HG03135 (cell line): ENCODE results near the gene FOXA3.
"Not testable (repeated sequence)": the region's sequence is repeated elsewhere in the genome, so short reads cannot be mapped to it uniquely, and the experiment has no call there.

ENCODE experiments used
- ATAC-seq: cut with Tn5 transposase; IDR thresholded peaks from one replicate; pipeline ENCODE4 v1.9.1; 2021; ENCODE audit warnings: mild to moderate bottlenecking, moderate library complexity; ENCODE audit not compliant: unreplicated experiment

Gene FOXA3

GRCh38 chr19:45887200-45887710, 23.1 kb downstream of the FOXA3 start:
- no peak for ATAC-seq

- ATAC-seq = no peak
Observed at GRCh38 chr19:45889210-45889885, 25.2 kb downstream of the FOXA3 start.

GRCh38 chr19:45890877-45891276, 26.8 kb downstream of the FOXA3 start:
- no peak for ATAC-seq

DNA sequence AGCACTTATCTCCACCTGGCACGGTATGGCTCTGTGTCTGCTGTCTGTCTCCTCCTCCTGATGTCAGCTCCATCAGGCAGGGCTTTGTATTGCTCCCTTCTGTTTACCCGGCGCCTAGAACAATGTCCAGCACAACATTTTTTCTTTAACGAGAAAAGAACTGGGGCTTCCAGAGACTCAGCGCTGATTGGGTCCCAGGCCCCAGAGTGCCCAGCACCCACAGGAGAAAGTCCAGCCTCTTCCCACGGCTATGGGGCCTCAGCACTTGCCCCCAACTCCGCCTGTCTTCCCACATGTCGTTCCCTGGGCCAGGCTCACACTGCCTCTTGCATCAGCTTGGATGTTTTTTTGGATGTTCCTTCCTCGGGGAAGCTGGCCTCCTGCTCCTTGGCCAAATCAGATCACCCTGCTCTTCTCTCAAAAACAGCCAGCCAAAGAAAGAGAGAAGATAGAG, 31.4 kb downstream of the FOXA3 start:
- no peak for ATAC-seq

DNA sequence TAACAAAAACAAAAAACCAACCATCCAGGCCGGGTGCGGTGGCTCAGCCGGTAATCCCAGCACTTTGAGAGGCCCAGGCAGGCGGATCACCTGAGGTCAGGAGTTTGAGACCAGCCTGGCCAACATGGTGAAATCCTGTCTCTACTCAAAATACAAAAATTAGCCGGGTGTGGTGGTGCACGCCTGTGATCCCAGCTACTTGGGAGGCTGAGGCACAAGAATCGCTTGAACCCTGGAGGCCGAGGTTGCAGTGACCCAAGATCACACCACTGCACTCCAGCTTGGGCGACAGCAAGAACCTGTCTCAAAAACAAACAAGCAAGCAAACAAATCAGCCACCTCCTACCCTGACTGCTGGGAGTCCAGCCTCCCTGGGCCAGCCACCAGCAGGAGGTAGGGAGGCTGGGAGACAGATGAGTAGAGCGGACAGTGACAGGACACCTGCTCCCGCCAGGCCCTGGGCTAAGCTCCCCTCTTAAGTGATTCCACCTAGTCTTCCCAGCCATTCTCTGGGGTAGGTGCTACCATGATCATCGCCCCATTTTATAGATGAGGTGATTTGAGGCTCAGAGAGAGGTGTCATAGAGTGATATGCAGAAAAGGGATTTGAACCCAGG, 32.0 kb downstream of the FOXA3 start:
- not testable (repeated sequence) for ATAC-seq

DNA sequence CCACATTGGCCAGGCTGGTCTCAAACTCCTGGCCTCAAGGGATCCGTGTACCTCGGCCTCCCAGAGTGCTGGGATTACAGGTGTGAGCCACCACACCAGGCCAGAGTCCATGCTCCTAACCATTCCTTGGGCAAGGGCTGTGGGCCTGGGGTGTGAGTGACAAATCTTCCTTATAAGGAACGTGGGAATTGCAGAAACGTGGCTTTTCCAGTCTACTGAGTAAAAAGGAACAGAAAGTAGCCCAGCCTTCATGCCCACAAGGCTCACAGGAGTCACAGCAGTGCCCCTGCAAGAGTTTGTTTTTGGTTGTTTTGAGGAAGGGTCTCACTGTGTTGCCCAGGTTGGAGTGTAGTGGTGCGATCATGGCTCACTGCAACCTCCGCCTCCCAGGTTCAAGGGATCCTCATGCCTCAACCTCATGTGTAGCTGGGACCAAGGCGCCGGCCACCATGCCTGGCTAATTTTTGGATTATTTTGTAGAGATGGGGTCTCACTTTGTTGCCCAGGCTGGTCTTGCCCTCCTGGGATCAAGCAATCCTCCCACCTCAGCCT, 33.2 kb downstream of the FOXA3 start:
- ATAC-seq = no peak

DNA sequence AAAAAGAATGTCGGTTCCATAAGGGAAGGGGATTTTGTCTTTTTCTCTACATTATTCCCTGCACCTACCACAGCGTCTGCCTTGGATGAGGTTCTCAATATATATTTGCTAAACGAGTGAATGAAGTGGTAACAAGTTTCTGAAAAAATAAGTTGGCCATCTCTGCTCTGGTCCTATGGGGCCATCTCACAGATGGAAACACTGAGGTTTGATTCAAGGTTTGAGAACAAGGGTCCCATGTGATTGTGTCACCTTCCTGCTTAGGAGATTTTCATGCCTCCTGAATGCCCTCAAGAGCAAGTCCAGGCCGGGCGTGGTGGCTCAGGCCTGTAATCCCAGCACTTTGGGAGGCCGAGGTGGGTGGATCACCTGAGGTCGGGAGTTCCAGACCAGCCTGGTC, 35.1 kb downstream of the FOXA3 start:
- no peak for ATAC-seq

GRCh38 chr19:45899919-45900589, 35.9 kb downstream of the FOXA3 start:
- ATAC-seq = no peak

- ATAC-seq = no peak
Observed at GRCh38 chr19:45900738-45901431, 36.8 kb downstream of the FOXA3 start.

- ATAC-seq = no peak
Observed at GRCh38 chr19:45901432-45901911, 37.3 kb downstream of the FOXA3 start.

- ATAC-seq = no peak
Observed at GRCh38 chr19:45901912-45902650, 38.0 kb downstream of the FOXA3 start, which contains the start of gene MYPOP. Gene MYPOP, minus strand, starts transcription at chr19:45902613. Its CDS starts 840 bp downstream, at chr19:45901773.

GRCh38 chr19:45902651-45903625, 38.8 kb downstream of the FOXA3 start:
- peak; percentile 78 for ATAC-seq

- ATAC-seq = no peak
Observed at GRCh38 chr19:45905011-45905410, 40.9 kb downstream of the FOXA3 start.

GRCh38 chr19:45906221-45906620, 42.1 kb downstream of the FOXA3 start:
- ATAC-seq = no peak

- ATAC-seq = no peak
Observed at GRCh38 chr19:45908956-45909355, 44.8 kb downstream of the FOXA3 start.

- ATAC-seq = no peak
Observed at GRCh38 chr19:45911291-45911690, 47.2 kb downstream of the FOXA3 start.

- ATAC-seq = no peak
Observed at GRCh38 chr19:45913874-45914830, 50.0 kb downstream of the FOXA3 start, which contains the start of gene NANOS2. Gene NANOS2, minus strand, starts transcription at chr19:45914778. Its CDS starts 85 bp downstream, at chr19:45914693.
